Measurements from ENCODE around the gene LRRC3.

LRRC3 gene

GRCh38 chr21:44427241-44428120 lies 27.8 kb upstream of the LRRC3 start:
- ATAC-seq, result no peak
- TF ChIP-seq RARB (CRISPR knock-in tag; IDR thresholded peaks at IDR 0.05), result no peak
- TF ChIP-seq ZNF565 (CRISPR knock-in tag; conservative IDR thresholded peaks at IDR 0.05; ENCODE audit: low read depth), result no peak
- TF ChIP-seq CSDC2 (CRISPR knock-in tag; IDR thresholded peaks at IDR 0.05), result no peak
- no peak for TF ChIP-seq ISL1 (CRISPR knock-in tag; IDR thresholded peaks at IDR 0.05)
- TF ChIP-seq TCF4 (CRISPR knock-in tag; IDR thresholded peaks at IDR 0.05; ENCODE audit: borderline replicate concordance), result no peak
- no peak for TF ChIP-seq ZFP3 (CRISPR knock-in tag; IDR thresholded peaks at IDR 0.05)
- TF ChIP-seq, protein P1, sequence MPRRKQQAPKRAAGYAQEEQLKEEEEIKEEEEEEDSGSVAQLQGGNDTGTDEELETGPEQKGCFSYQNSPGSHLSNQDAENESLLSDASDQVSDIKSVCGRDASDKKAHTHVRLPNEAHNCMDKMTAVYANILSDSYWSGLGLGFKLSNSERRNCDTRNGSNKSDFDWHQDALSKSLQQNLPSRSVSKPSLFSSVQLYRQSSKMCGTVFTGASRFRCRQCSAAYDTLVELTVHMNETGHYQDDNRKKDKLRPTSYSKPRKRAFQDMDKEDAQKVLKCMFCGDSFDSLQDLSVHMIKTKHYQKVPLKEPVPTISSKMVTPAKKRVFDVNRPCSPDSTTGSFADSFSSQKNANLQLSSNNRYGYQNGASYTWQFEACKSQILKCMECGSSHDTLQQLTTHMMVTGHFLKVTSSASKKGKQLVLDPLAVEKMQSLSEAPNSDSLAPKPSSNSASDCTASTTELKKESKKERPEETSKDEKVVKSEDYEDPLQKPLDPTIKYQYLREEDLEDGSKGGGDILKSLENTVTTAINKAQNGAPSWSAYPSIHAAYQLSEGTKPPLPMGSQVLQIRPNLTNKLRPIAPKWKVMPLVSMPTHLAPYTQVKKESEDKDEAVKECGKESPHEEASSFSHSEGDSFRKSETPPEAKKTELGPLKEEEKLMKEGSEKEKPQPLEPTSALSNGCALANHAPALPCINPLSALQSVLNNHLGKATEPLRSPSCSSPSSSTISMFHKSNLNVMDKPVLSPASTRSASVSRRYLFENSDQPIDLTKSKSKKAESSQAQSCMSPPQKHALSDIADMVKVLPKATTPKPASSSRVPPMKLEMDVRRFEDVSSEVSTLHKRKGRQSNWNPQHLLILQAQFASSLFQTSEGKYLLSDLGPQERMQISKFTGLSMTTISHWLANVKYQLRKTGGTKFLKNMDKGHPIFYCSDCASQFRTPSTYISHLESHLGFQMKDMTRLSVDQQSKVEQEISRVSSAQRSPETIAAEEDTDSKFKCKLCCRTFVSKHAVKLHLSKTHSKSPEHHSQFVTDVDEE (CRISPR knock-in tag; IDR thresholded peaks at IDR 0.05), result no peak
- TF ChIP-seq, protein P2, sequence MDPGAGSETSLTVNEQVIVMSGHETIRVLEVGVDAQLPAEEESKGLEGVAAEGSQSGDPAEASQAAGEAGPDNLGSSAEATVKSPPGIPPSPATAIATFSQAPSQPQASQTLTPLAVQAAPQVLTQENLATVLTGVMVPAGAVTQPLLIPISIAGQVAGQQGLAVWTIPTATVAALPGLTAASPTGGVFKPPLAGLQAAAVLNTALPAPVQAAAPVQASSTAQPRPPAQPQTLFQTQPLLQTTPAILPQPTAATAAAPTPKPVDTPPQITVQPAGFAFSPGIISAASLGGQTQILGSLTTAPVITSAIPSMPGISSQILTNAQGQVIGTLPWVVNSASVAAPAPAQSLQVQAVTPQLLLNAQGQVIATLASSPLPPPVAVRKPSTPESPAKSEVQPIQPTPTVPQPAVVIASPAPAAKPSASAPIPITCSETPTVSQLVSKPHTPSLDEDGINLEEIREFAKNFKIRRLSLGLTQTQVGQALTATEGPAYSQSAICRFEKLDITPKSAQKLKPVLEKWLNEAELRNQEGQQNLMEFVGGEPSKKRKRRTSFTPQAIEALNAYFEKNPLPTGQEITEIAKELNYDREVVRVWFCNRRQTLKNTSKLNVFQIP (CRISPR knock-in tag; IDR thresholded peaks at IDR 0.05; ENCODE audit: borderline replicate concordance, low read depth), result no peak
- no peak for TF ChIP-seq ZNF70 (CRISPR knock-in tag; IDR thresholded peaks at IDR 0.05)
- TF ChIP-seq BACH2 (CRISPR knock-in tag; IDR thresholded peaks at IDR 0.05; ENCODE audit: borderline replicate concordance), result no peak
- no peak for TF ChIP-seq ESRRG (CRISPR knock-in tag; IDR thresholded peaks at IDR 0.05)
- no peak for TF ChIP-seq ZC3H10 (CRISPR knock-in tag; IDR thresholded peaks at IDR 0.05)
- no peak for TF ChIP-seq OSR1 (CRISPR knock-in tag; IDR thresholded peaks at IDR 0.05)

- no peak for TF ChIP-seq OSR1 (CRISPR knock-in tag; IDR thresholded peaks at IDR 0.05)
- ATAC-seq, result no peak
Measured at GRCh38 chr21:44428281-44428960, 26.9 kb upstream of the LRRC3 start.

- TF ChIP-seq PPARA (CRISPR knock-in tag; IDR thresholded peaks at IDR 0.05; ENCODE audit: borderline replicate concordance) (no peak), ISL1 (CRISPR knock-in tag; IDR thresholded peaks at IDR 0.05) (no peak), ARNTL (CRISPR knock-in tag; IDR thresholded peaks at IDR 0.05; ENCODE audit: borderline replicate concordance, low read depth) (no peak), ZC3H10 (CRISPR knock-in tag; IDR thresholded peaks at IDR 0.05) (no peak), ZFP3 (CRISPR knock-in tag; IDR thresholded peaks at IDR 0.05) (no peak), TCF4 (CRISPR knock-in tag; IDR thresholded peaks at IDR 0.05; ENCODE audit: borderline replicate concordance) (no peak), ZNF8 (CRISPR knock-in tag; IDR thresholded peaks at IDR 0.05) (no peak), OSR1 (CRISPR knock-in tag; IDR thresholded peaks at IDR 0.05) (no peak)
- TF ChIP-seq, protein P3, sequence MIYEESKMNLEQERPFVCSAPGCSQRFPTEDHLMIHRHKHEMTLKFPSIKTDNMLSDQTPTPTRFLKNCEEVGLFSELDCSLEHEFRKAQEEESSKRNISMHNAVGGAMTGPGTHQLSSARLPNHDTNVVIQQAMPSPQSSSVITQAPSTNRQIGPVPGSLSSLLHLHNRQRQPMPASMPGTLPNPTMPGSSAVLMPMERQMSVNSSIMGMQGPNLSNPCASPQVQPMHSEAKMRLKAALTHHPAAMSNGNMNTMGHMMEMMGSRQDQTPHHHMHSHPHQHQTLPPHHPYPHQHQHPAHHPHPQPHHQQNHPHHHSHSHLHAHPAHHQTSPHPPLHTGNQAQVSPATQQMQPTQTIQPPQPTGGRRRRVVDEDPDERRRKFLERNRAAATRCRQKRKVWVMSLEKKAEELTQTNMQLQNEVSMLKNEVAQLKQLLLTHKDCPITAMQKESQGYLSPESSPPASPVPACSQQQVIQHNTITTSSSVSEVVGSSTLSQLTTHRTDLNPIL (CRISPR knock-in tag; IDR thresholded peaks at IDR 0.05; ENCODE audit: low read depth), result no peak
- no peak for ATAC-seq
Measured at GRCh38 chr21:44429894-44430293, 25.4 kb upstream of the LRRC3 start.

DNA sequence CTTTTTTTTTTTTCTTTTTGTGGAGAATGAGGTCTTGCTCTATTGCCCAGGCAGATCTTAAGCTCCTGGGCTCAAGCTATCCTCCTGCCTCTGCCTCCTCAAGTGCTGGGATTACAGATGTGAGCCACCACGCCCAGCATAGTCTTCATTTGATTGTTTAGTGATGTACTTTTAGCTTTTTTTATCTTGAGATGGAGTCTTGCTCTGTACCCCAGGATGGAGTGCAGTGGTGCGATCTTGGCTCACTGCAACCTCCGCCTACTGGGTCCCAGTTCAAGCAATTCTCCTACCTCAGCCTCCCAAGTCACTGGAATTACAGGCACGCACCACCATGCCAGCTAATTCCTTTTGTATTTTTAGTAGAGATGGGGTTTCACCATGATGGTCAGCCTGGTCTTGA lies 24.0 kb upstream of the LRRC3 start:
- no peak for TF ChIP-seq CSDC2 (CRISPR knock-in tag; IDR thresholded peaks at IDR 0.05)
- TF ChIP-seq PPARA (CRISPR knock-in tag; IDR thresholded peaks at IDR 0.05; ENCODE audit: borderline replicate concordance), result no peak
- TF ChIP-seq GLIS3 (CRISPR knock-in tag; IDR thresholded peaks at IDR 0.05), result no peak
- no peak for TF ChIP-seq CSRNP3 (CRISPR knock-in tag; IDR thresholded peaks at IDR 0.05)
- no peak for TF ChIP-seq BACH2 (CRISPR knock-in tag; IDR thresholded peaks at IDR 0.05; ENCODE audit: borderline replicate concordance)
- no peak for TF ChIP-seq ZFP3 (CRISPR knock-in tag; IDR thresholded peaks at IDR 0.05)
- no peak for TF ChIP-seq OSR1 (CRISPR knock-in tag; IDR thresholded peaks at IDR 0.05)
- no peak for TF ChIP-seq ZNF70 (CRISPR knock-in tag; IDR thresholded peaks at IDR 0.05)
- TF ChIP-seq, protein P3 (CRISPR knock-in tag; IDR thresholded peaks at IDR 0.05; ENCODE audit: low read depth), result no peak
- TF ChIP-seq PATZ1 (CRISPR knock-in tag; IDR thresholded peaks at IDR 0.05; ENCODE audit: borderline replicate concordance), result no peak
- no peak for TF ChIP-seq RARB (CRISPR knock-in tag; IDR thresholded peaks at IDR 0.05)
- TF ChIP-seq TOX (CRISPR knock-in tag; IDR thresholded peaks at IDR 0.05; ENCODE audit: borderline replicate concordance), result no peak
- no peak for TF ChIP-seq ISL1 (CRISPR knock-in tag; IDR thresholded peaks at IDR 0.05)
- TF ChIP-seq ZC3H10 (CRISPR knock-in tag; IDR thresholded peaks at IDR 0.05), result no peak
- TF ChIP-seq ZNF565 (CRISPR knock-in tag; conservative IDR thresholded peaks at IDR 0.05; ENCODE audit: low read depth), result no peak
- TF ChIP-seq ESRRG (CRISPR knock-in tag; IDR thresholded peaks at IDR 0.05), result no peak
- no peak for TF ChIP-seq TCF4 (CRISPR knock-in tag; IDR thresholded peaks at IDR 0.05; ENCODE audit: borderline replicate concordance)
- no peak for TF ChIP-seq SNAI2 (CRISPR knock-in tag; IDR thresholded peaks at IDR 0.05)
- ATAC-seq, result no peak
